ENCODE data around the gene TTR.

Gene TTR

DNA sequence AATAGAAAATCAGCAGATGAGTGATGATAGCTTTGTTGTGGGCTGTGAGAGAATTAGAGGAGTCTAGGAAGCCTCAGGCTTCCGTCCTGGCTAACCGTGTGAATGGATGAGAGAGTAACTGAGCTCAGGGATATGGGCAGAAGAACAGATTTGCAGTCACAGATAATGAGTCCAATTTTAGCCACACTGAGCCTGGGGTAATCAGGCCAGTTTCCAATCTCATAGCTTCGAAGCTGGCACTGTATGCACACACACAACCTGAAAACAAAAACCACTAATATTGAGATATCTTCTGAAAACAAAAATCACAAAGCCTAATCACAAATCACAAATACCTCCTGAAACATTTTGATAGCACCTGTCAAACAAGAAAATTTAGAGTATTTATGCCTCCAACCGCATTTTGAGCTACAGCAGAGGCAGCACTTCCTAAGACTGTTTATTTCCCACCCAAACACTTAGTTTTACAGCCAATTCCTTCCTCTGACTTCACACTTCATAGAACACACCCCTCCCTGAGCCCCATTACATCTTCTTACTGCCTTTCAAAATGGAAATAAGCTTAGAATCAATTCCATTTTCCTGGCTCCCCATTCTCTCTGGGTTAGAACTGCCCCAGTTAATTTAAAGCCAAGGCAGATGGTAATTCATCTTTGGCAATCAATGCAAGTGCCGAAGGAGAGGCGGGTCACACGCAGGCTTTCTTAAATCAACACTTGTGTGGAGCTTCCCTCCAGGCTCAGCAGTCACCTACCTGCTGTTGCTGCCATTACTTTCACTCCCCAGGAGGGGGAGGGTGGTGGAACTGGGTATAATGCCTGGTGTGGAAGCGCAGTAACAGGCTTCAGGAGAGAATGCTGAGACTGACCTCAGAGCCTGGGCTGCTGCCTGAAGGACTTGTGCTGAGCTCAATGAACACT lies 18.9 kb downstream of the TTR start:
- DNase-seq (ENCODE audit: extremely low spot score, insufficient read length, low read depth) (no peak), FAIRE-seq (no peak)

GRCh38 chr18:31611511-31611910 lies 19.8 kb downstream of the TTR start:
- DNase-seq (ENCODE audit: extremely low spot score, insufficient read length, low read depth), result no peak
- no peak for FAIRE-seq

- FAIRE-seq (no peak), DNase-seq (ENCODE audit: extremely low spot score, insufficient read length, low read depth) (no peak)
These were observed 20.4 kb downstream of the TTR start for GRCh38 chr18:31612124-31612523.

DNA sequence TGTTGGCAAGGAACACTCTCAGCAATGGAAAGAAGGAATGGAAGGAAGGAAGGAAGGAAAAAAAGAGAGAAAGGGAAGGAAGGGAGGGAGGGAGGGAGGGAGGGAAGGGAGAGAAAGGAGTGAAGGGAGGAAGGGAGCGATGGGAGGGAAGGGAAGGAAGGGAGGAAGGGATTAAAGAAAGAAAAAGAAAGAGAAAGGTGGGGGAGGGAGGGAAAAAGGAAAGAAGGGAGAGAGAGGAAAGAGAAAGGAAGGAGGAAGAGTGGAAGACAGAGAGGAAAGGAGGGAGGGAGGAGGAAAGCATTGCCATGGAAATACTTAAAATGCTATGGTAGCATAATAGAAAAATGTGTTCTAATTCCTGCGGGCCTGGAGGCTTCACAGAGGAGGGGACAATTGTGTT lies 22.4 kb downstream of the TTR start:
- FAIRE-seq, result no peak
- no peak for DNase-seq (ENCODE audit: extremely low spot score, insufficient read length, low read depth)

GRCh38 chr18:31616586-31616985 lies 24.9 kb downstream of the TTR start:
- DNase-seq (ENCODE audit: extremely low spot score, insufficient read length, low read depth), result no peak
- no peak for FAIRE-seq

DNA sequence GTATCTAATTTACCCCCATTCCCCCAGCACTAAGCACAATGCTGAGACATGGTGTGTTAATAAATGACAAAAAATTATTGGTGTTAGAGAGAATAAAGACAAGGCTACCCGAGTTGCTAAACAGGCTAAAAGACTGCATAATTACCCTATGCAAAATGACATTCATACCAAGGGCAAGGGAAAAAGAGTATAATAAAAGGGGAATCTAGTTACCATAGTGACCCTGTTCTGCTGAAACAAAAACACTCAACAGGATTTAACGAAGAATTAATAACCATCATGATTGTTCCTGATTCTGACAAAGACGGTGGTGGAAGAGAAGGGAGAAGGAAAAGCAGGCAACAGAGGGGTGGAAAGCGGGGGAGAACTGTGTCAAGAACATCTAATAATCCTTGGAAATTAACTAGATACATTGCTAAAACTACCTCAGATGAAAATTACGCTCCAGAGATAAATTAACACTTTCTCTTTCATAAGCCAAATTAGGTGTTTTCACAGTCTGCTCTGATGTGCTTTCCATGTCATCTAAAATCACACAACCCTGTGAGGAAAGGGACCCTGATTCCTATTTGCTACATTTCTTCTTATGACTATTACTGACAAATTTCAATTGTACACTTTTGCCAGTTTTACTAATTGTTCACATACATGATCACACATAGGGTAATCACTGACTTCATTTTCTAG lies 25.5 kb downstream of the TTR start:
- FAIRE-seq, result peak; percentile 31
- no peak for DNase-seq (ENCODE audit: extremely low spot score, insufficient read length, low read depth)

GRCh38 chr18:31618801-31619200 lies 27.1 kb downstream of the TTR start:
- DNase-seq (ENCODE audit: extremely low spot score, insufficient read length, low read depth), result no peak
- FAIRE-seq, result no peak

- FAIRE-seq, result no peak
- no peak for DNase-seq (ENCODE audit: extremely low spot score, insufficient read length, low read depth)
These were observed 27.6 kb downstream of the TTR start for GRCh38 chr18:31619291-31619690.

GRCh38 chr18:31624892-31625640 lies 33.4 kb downstream of the TTR start:
- FAIRE-seq (no peak), DNase-seq (ENCODE audit: extremely low spot score, insufficient read length, low read depth) (no peak)

DNA sequence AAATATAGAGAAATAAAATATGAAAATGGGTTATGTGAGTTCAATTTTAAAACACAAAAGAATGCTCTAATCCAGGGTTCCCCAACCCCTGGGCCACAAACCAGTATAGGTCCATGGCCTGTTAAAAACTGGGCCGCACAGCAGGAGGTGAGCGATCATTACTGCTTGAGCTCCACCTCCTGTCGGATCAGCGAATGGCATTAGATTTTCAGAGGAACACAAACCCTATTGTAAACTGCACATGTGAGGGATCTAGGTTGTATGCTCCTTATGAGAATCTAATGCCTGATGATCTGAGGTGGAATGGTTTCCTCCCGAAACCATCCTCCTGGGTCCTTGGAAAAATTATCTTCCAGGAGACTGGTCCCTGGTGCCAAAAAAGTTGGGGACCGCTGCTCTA lies 34.7 kb downstream of the TTR start:
- no peak for FAIRE-seq
- no peak for DNase-seq (ENCODE audit: extremely low spot score, insufficient read length, low read depth)

GRCh38 chr18:31630549-31630948 lies 38.9 kb downstream of the TTR start:
- DNase-seq (ENCODE audit: extremely low spot score, insufficient read length, low read depth), result no peak
- FAIRE-seq, result peak; percentile 61

DNA sequence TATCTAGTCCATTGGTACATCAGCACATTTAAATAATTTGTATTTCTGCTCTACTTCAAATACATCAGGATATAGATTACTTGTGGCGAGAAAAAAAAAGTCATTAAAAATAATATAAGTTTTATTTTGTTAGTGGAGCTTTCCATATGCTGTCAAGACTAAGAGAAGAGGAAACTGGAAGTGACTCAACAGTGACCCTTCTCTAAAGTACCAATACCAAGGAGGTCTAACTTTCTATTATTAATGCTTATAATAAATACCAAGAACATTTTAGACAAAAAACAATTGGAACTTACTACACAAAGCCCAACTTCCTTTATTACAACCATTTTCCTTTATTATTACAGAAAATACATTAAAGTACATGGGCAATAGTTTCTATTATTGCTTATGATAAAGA lies 39.8 kb downstream of the TTR start:
- no peak for FAIRE-seq

DNA sequence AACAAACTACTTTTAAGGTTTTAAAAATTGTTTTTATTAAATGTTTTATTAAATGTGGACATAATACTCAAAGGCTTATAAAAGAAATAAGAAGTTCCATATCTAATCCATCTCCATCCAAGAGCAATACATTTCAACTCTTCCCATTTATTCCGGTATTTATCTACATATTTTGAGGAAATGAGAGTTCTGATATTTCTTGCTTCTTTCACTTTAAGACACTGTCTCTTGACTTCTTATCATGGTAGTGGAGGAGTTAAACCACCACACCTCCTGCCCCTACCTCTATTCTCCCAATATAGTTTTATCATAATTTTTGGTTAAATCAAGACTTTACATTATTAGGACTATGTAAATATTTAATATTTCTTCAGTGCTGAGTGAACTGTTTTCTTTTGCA lies 40.7 kb downstream of the TTR start:
- no peak for DNase-seq (ENCODE audit: extremely low spot score, insufficient read length, low read depth)
- FAIRE-seq, result no peak

More for the DNA sequence above, 39.8 kb downstream of the TTR start:
- no peak for DNase-seq (ENCODE audit: extremely low spot score, insufficient read length, low read depth)

DNA sequence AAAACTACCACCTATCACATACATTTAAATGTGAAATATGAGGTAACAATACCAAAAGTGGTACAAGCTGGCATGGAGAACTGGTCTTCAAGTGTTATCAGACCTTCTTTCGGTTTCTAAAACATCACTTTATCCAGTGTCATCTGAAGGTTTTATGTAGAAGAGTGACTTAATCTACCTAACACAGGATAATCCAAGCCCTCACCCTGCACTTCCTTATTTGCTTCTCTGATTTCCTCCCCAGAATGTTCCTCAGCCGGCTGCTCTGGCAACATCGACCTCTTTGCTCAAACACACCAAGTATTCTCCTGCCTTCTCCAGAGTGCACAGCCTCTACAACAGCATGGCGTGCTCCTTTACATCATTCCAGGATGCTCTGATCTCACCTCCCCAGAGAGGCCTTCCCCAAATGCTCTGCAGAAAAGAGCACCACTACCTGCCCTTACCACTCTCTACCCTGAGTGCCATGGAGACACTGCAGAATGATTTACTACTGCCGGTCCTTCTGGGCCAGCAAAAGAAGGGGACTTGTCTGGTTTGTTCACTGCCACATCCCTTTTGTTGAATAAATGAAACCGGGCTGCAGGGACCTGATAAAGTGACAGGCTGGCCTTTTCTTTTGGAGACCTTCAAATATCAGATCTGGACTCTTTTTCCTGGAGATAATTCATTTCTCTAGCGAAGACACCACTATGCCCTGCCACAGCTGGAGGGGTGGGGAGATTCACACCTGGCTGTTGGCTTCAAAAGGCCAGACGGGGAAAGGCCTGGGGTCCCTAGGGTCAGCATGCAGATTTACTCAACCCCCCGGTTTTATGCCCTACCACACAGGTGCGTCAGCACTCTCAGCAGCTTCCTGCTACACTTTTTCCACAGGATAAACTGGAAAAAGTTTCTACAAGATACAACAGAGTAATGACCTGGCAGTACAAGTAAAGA lies 42.0 kb downstream of the TTR start:
- FAIRE-seq (no peak), DNase-seq (ENCODE audit: extremely low spot score, insufficient read length, low read depth) (no peak)

DNA sequence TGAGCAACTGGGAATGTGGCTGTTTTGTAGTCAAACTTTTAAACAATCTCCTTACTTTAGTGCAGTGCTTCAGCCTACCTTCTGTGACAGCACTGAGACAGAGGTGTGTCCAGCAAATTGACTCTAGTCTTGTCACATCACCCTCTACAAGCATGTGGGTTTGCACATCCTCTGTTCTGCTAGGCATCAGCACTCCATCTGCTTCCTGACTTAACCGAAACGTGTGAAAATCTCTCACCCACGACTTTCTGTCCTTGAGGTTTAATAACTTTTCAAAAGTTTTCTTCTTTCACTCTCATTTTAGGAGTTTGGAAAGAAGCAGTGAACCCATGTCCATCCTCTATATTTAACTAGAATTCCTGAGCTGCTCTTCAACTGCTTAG lies 42.6 kb downstream of the TTR start:
- FAIRE-seq (peak; percentile 99), DNase-seq (ENCODE audit: extremely low spot score, insufficient read length, low read depth) (peak; percentile 15)

DNA sequence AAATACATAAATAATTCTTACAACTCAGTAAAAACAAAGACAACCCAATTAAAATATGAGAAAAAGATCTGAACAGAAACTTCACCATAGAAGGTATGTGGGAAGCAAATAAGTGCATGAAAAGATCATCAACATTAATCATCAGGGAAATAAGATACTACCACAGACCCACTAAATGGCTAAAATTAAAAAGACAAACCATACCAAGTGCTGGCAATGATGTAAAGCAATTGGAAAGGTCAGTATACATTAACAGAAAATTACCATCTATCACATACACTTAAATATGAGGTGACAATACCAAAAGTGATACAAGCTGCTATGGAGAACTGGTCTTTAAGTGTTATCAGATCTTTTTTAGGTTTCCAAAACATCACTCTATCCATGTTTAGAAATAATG lies 44.7 kb downstream of the TTR start:
- FAIRE-seq, result no peak
- no peak for DNase-seq (ENCODE audit: extremely low spot score, insufficient read length, low read depth)

GRCh38 chr18:31637445-31637844 lies 45.8 kb downstream of the TTR start:
- no peak for DNase-seq (ENCODE audit: extremely low spot score, insufficient read length, low read depth)
- FAIRE-seq, result no peak

DNA sequence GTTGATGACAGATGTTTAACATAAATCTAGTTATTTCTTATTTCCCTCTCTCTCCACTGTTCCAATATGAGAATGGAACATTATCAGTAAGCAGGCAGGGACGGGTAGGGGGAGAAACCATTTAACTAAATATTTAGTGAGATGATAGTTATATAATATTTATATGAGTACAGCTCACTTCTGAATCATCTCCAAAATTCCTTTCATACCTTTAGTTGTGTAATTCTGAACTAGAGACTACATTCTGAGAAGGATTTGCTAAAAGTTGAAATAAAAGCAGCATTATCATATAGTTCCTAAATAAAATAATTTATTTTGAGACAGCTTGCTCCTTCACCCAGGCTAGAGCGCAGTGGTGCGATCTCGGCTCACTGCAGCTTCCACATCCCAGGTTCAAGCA lies 51.3 kb downstream of the TTR start:
- FAIRE-seq, result no peak
- no peak for DNase-seq (ENCODE audit: extremely low spot score, insufficient read length, low read depth)

DNA sequence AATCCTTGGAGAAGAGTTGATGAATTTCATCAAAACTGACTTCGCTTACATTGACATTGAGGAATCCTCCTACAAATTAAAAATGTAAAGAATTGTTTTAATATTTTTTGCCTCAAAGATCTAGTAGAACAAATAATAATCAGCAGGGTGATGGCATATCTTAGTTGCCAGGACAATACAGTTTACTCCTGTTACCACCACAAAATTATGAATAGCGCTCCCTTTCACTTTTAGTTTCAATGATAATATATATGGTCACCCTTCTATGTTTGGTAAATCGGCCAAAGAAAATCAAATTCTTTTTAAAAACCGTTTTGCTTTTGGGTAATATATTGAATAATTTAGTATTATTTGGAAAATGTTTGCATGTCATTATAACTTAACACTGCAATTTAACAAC lies 53.7 kb downstream of the TTR start:
- DNase-seq (ENCODE audit: extremely low spot score, insufficient read length, low read depth) (no peak), FAIRE-seq (no peak)
